H1 (cell line): ENCODE results near the gene NRXN2. TPM values are rescaled to one million over a fixed set of nuclear protein-coding genes. Genes with fewer than 3 reads are reported as not detected.
A peak's percentile ranks its signal among the peaks of the same experiment; 100 is the strongest.
"Not testable (repeated sequence)": the region's sequence is repeated elsewhere in the genome, so short reads cannot be mapped to it uniquely, and the experiment has no call there.

Experiments used
- CTCF ChIA-PET: fragments of 300-600 bp; sonication (Branson Sonifier 250); formaldehyde crosslinking; loops from one replicate; lab custom pipeline; 2021; ENCODE audit not compliant: partially characterized antibody; lab: Charles Lee
- POLR2A ChIA-PET: fragments of 300-600 bp; sonication (Branson Sonifier 250); formaldehyde crosslinking; loops from one replicate; lab custom pipeline; 2021; ENCODE audit warnings: inconsistent platforms; ENCODE audit not compliant: partially characterized antibody; lab: Charles Lee
- DNase-seq, 2 experiments: peaks; one replicate each; pipeline versions ENCODE4 v3.0.0 to v3.0.0-alpha.2; 2010 to 2022; ENCODE audit warnings: low spot score in 2 of 2, low read depth in 1 of 2, mixed read lengths in 1 of 2
- FAIRE-seq: peaks from 2 replicates; lab custom pipeline; 2011; peaks lifted over from hg19 to GRCh38; lab: Jason Lieb, UNC
- H2AFZ ChIP-seq: 2 replicates; pipeline ENCODE4 v1.8.1; 2012; ENCODE audit warnings: low read length, inconsistent platforms
- H2AK5ac ChIP-seq: 2 replicates; pipeline ENCODE4 v1.6.1; 2013; ENCODE audit warnings: low read depth, low read length
- H2BK120ac ChIP-seq: replicated peaks from 2 replicates; pipeline ENCODE3; 2013; ENCODE audit warnings: low read depth, low read length, inconsistent platforms
- H2BK12ac ChIP-seq: 2 replicates; pipeline ENCODE4 v1.6.1; 2013; ENCODE audit warnings: low read depth, low read length
- H2BK15ac ChIP-seq: 2 replicates; pipeline ENCODE4 v1.6.1; 2013; ENCODE audit warnings: low read length
- H2BK20ac ChIP-seq: 2 replicates; pipeline ENCODE4 v1.6.1; 2013; ENCODE audit warnings: low read length
- H2BK5ac ChIP-seq: 2 replicates; pipeline ENCODE4 v1.6.1; 2013; ENCODE audit warnings: low read depth, low read length
- H3K14ac ChIP-seq: 2 replicates; pipeline ENCODE4 v1.6.1; 2013; ENCODE audit warnings: inconsistent platforms; ENCODE audit not compliant: insufficient read length
- H3K18ac ChIP-seq: 2 replicates; pipeline ENCODE4 v1.6.1; 2013; ENCODE audit warnings: low read length; ENCODE audit errors: extremely low read depth
- H3K23ac ChIP-seq: 2 replicates; pipeline ENCODE4 v1.6.1; 2013; ENCODE audit warnings: inconsistent platforms; ENCODE audit not compliant: insufficient read length
- H3K23me2 ChIP-seq: 2 replicates; pipeline ENCODE4 v1.6.1; 2013; ENCODE audit warnings: low read depth, low read length
- H3K27ac ChIP-seq: 2 replicates; pipeline ENCODE4 v1.6.1; 2011; ENCODE audit warnings: low read depth, low read length, inconsistent platforms
- H3K27me3 ChIP-seq, 4 experiments: replicated peaks in 1 of 4; 1 replicate in 1 of 4; 2 replicates in 3 of 4; pipeline versions ENCODE4 v1.6.1 to v1.8.1; 2011 to 2013; ENCODE audit warnings: low read length in 3 of 4, mild to moderate bottlenecking in 3 of 4, inconsistent platforms in 2 of 4, mixed read lengths in 2 of 4, moderate library complexity in 1 of 4; ENCODE audit not compliant: control insufficient read depth in 3 of 4, insufficient read depth in 3 of 4; ENCODE audit errors: extremely low read depth in 1 of 4
- H3K36me3 ChIP-seq, 4 experiments: 2 replicates each; pipeline versions ENCODE4 v1.6.1 to v1.8.1; 2011 to 2013; ENCODE audit warnings: mild to moderate bottlenecking in 4 of 4, low read length in 3 of 4, moderate library complexity in 2 of 4, control low read depth in 1 of 4, inconsistent platforms in 1 of 4; ENCODE audit not compliant: insufficient read depth in 4 of 4, control insufficient read depth in 2 of 4
- H3K4ac ChIP-seq: replicated peaks from 2 replicates; pipeline ENCODE3; 2013; ENCODE audit warnings: low read length, low read depth, mixed read lengths, inconsistent platforms; ENCODE audit not compliant: insufficient read length
- H3K4me1 ChIP-seq, 4 experiments: replicated peaks in 1 of 4; 1 replicate in 1 of 4; 2 replicates in 3 of 4; pipeline versions ENCODE4 v1.6.1 to v1.8.1; 2011 to 2013; ENCODE audit warnings: low read length in 3 of 4, inconsistent platforms in 2 of 4, mixed read lengths in 1 of 4; ENCODE audit not compliant: insufficient read depth in 4 of 4, control insufficient read depth in 3 of 4
- H3K4me2 ChIP-seq, 2 experiments: 2 replicates each; pipeline versions ENCODE4 v1.6.1 to v1.8.1; 2011 to 2013; ENCODE audit warnings: low read depth in 2 of 2, low read length in 2 of 2, control low read depth in 1 of 2, inconsistent platforms in 1 of 2, mild to moderate bottlenecking in 1 of 2; ENCODE audit not compliant: insufficient read depth in 1 of 2
- H3K4me3 ChIP-seq, 4 experiments: fragments of 200-600, 300-600 bp in 1 of 4; sonication (generic), shearing (Covaris generic), sonication (Bioruptor Twin) in 1 of 4; 2 replicates each; pipeline versions ENCODE4 v1.5.1 to v1.8.1; 2011 to 2016; ENCODE audit warnings: low read length in 4 of 4, low read depth in 3 of 4, control low read depth in 2 of 4, inconsistent platforms in 2 of 4, mild to moderate bottlenecking in 2 of 4, mixed read lengths in 1 of 4, moderate library complexity in 1 of 4; ENCODE audit not compliant: insufficient read depth in 2 of 4; ENCODE audit errors: extremely low read depth in 1 of 4
- H3K56ac ChIP-seq: replicated peaks from 2 replicates; pipeline ENCODE3; 2013; ENCODE audit warnings: low read depth, mild to moderate bottlenecking, mixed read lengths, low read length, inconsistent platforms; ENCODE audit not compliant: insufficient read length
- H3K79me1 ChIP-seq: 2 replicates; pipeline ENCODE4 v1.6.1; 2013; ENCODE audit warnings: low read depth, low read length, control low read depth
- H3K79me2 ChIP-seq, 2 experiments: 2 replicates each; pipeline versions ENCODE4 v1.6.1 to v1.8.1; 2012 to 2013; ENCODE audit warnings: low read length in 2 of 2, mild to moderate bottlenecking in 2 of 2, inconsistent platforms in 1 of 2; ENCODE audit not compliant: insufficient read depth in 2 of 2, control insufficient read depth in 1 of 2
- H3K9ac ChIP-seq, 4 experiments: replicated peaks in 1 of 4; 1 replicate in 1 of 4; 2 replicates in 3 of 4; pipeline versions ENCODE4 v1.6.1 to v1.8.1; 2011 to 2013; ENCODE audit warnings: low read depth in 3 of 4, low read length in 3 of 4, control low read depth in 2 of 4, mild to moderate bottlenecking in 2 of 4, moderate library complexity in 2 of 4, inconsistent platforms in 1 of 4; ENCODE audit errors: extremely low read depth in 1 of 4
- H3K9me3 ChIP-seq, 2 experiments: 2 replicates each; pipeline versions ENCODE4 v1.6.1 to v1.8.1; 2012 to 2013; ENCODE audit warnings: mild to moderate bottlenecking in 2 of 2, moderate library complexity in 2 of 2, control low read depth in 1 of 2, inconsistent platforms in 1 of 2, low read depth in 1 of 2, low read length in 1 of 2, mixed read lengths in 1 of 2; ENCODE audit not compliant: insufficient read depth in 2 of 2
- H4K20me1 ChIP-seq, 2 experiments: replicated peaks in 1 of 2; 2 replicates each; pipeline versions ENCODE3 to v1.8.1; 2011 to 2013; ENCODE audit warnings: inconsistent platforms in 2 of 2, low read length in 2 of 2, mild to moderate bottlenecking in 1 of 2; ENCODE audit not compliant: insufficient read depth in 2 of 2, control insufficient read depth in 1 of 2
- H4K5ac ChIP-seq: 2 replicates; pipeline ENCODE4 v1.6.1; 2013; ENCODE audit warnings: low read length, low read depth, mixed read lengths, inconsistent platforms; ENCODE audit not compliant: insufficient read length
- H4K8ac ChIP-seq: 2 replicates; pipeline ENCODE4 v1.8.0; 2013; ENCODE audit warnings: mild to moderate bottlenecking, moderate library complexity, low read length, inconsistent platforms; ENCODE audit not compliant: insufficient read depth; ENCODE audit errors: extremely low read depth
- H4K91ac ChIP-seq: replicated peaks from 2 replicates; pipeline ENCODE3; 2013; ENCODE audit warnings: low read length, mixed read lengths, inconsistent platforms; ENCODE audit not compliant: insufficient read length
- WGBS, 2 experiments: shearing (Covaris generic) in 1 of 2; methylation state at CpG; one replicate each; pipeline versions ENCODE4 v1.1.6 to v1.1.7; 2013 to 2015; ENCODE audit warnings: low lambda C conversion rate in 2 of 2, mixed read lengths in 2 of 2, inconsistent platforms in 1 of 2, low coverage in 1 of 2, missing lambda C conversion rate in 1 of 2; ENCODE audit not compliant: insufficient replicate concordance in 2 of 2, insufficient coverage in 1 of 2, insufficient read length in 1 of 2; ENCODE audit errors: extremely low coverage in 1 of 2, missing lambda C conversion rate in 1 of 2; 5-methylcytosine and 5-hydroxymethylcytosine counted together
- polyA plus RNA-seq, 7 experiments: library from polyadenylated mRNA; depleted of rRNA in 3 of 7; stranded (reverse) in 5 of 7; unstranded in 2 of 7; fragments of >200 nt in 5 of 7; fragments of 200-250 nt in 2 of 7; gene quantifications; 1 replicate in 5 of 7; 2 replicates in 1 of 7; 4 replicates in 1 of 7; pipeline versions ENCODE4 v1.2.1 to v1.2.3, GENCODE V29; 2011 to 2013; ENCODE audit warnings: missing spikeins in 2 of 7, mixed read lengths in 2 of 7
- total RNA-seq: library from RNA; stranded (reverse); fragmentation: NEBNext Ultra II Directional; extraction: Animal tissue kit (Norgen Biotek cat#: 25700); gene quantifications from 2 replicates; pipeline ENCODE4 v1.2.1, GENCODE V29; 2021

Gene NRXN2
- total and polyA plus RNA-seq, 2 of the 8 experiments (the other 6 are each of a cell fraction or from before 2014, with no cell fraction given), result 1.3 to 11.5 TPM

DNA sequence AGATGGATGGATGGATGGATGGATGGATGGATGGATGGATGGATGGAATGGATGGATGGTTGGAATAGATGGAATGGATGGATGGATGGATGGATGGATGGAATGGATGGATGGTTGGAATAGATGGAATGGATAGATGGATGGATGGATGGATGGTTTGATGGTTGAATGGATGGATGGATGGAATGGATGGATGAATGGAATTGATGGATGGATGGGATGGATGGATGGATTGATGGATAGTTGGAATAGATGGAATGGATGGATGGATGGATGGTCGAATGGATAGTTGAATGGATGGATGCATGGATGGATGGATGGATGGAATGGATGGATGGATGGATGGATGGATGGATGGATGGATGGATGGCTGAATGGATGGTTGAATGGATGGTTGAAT is 127.1 kb downstream of the NRXN2 start:
- H4K8ac ChIP-seq, H3K4me2 ChIP-seq, H3K79me1 ChIP-seq, CTCF ChIA-PET, H2AFZ ChIP-seq, H3K9ac ChIP-seq, H4K5ac ChIP-seq, H3K4me1 ChIP-seq, H3K4ac ChIP-seq, H3K4me3 ChIP-seq, H2AK5ac ChIP-seq, H2BK5ac ChIP-seq, H3K14ac ChIP-seq, H3K27ac ChIP-seq, H3K36me3 ChIP-seq, H2BK15ac ChIP-seq, H3K79me2 ChIP-seq, H3K9me3 ChIP-seq, H3K23ac ChIP-seq, H2BK20ac ChIP-seq, H2BK120ac ChIP-seq, POLR2A ChIA-PET, FAIRE-seq, H3K18ac ChIP-seq, H2BK12ac ChIP-seq, DNase-seq, H3K27me3 ChIP-seq, H4K91ac ChIP-seq: not testable (repeated sequence)
- Histone ChIP-seq H3K23me2 (peaks cover 21% of the 10 kb centered on the region; the same call in 1 of the 2 replicates), H4K20me1 (peaks cover 0 to 11% of the 10 kb centered on the region in 2 experiments), H3K56ac (peak overlapping the region; percentile 100)
- WGBS, 2 experiments, result 80 to 96% methylated on average over 1 of the region's 1 CpG
